Measurements from ENCODE around the gene KLF13. TPM values are rescaled to one million over a fixed set of nuclear protein-coding genes. Genes with fewer than 3 reads are reported as not detected.

The KLF13 gene
- total RNA-seq, 1 donor from 2014 or later = 31.0 TPM

DNA sequence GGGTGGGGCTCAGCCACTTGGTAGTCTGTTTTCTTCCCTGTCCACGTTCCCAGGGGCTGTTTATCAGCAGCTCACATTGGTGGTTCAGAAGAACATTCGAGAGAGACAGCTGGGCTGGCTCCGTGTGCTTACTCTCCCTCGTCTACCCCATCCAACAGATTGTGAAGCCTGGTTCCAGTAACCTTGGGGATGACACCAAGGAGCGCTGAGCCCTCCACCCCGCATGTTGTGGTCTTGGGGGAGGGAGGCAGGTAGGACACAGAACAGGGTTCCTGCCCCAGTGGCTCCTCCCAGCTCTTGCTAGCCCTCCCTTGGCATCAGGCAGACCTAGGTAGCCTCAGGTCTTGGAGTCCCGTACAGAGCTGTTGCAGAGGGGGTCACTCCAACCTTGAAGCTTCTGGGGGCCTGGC is 33.1 kb downstream of the KLF13 start:
- H3K36me3 Mint-ChIP-seq (ENCODE audit: low read depth, unreplicated experiment) = peaks cover 1% of the 10 kb centered on the region
- no peaks in the 10 kb centered on the region for H3K27me3 Mint-ChIP-seq (ENCODE audit: low read depth, unreplicated experiment)
- Histone ChIP-seq H3K4me1 (ENCODE audit: insufficient read depth, low read length) (peaks cover 16% of the 10 kb centered on the region), H3K4me3 (ENCODE audit: insufficient read depth, low read depth, low read length) (no peak overlapping the region), H3K79me2 (ENCODE audit: insufficient read depth, low read length) (peaks cover 95% of the 10 kb centered on the region), H3K9me3 (ENCODE audit: insufficient read depth, low read depth, low read length) (no peaks in the 10 kb centered on the region), H3K36me3 (ENCODE audit: insufficient read depth, low read length) (no peaks in the 10 kb centered on the region), H3K27me3 (ENCODE audit: insufficient read depth, low read length) (no peaks in the 10 kb centered on the region), H3K27ac (ENCODE audit: low read depth, low read length) (no peak overlapping the region), H4K20me1 (ENCODE audit: insufficient read depth, low read length) (peaks cover 90% of the 10 kb centered on the region), H3K4me2 (ENCODE audit: low read length) (no peak overlapping the region), H2AFZ (ENCODE audit: low read depth, low read length) (no peak overlapping the region), H3K9ac (ENCODE audit: low read length) (no peak overlapping the region)
- peaks cover 22% of the 10 kb centered on the region for H3K4me1 Mint-ChIP-seq (ENCODE audit: low read depth, unreplicated experiment)
- FAIRE-seq = no peak
- DNase-seq (ENCODE audit: low read depth) = no peak
- H3K9me3 Mint-ChIP-seq (ENCODE audit: unreplicated experiment) = no peaks in the 10 kb centered on the region
- H3K4me3 Mint-ChIP-seq (ENCODE audit: unreplicated experiment) = no peak overlapping the region
- TF ChIP-seq EZH2 (IDR thresholded peaks at IDR 0.05; ENCODE audit: insufficient read depth, low read length) = no peak
- TF ChIP-seq, protein P1, sequence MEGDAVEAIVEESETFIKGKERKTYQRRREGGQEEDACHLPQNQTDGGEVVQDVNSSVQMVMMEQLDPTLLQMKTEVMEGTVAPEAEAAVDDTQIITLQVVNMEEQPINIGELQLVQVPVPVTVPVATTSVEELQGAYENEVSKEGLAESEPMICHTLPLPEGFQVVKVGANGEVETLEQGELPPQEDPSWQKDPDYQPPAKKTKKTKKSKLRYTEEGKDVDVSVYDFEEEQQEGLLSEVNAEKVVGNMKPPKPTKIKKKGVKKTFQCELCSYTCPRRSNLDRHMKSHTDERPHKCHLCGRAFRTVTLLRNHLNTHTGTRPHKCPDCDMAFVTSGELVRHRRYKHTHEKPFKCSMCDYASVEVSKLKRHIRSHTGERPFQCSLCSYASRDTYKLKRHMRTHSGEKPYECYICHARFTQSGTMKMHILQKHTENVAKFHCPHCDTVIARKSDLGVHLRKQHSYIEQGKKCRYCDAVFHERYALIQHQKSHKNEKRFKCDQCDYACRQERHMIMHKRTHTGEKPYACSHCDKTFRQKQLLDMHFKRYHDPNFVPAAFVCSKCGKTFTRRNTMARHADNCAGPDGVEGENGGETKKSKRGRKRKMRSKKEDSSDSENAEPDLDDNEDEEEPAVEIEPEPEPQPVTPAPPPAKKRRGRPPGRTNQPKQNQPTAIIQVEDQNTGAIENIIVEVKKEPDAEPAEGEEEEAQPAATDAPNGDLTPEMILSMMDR (IDR thresholded peaks at IDR 0.05; ENCODE audit: insufficient read depth, low read depth, low read length) = no peak
- H3K27ac Mint-ChIP-seq (ENCODE audit: unreplicated experiment) = no peak overlapping the region

DNA sequence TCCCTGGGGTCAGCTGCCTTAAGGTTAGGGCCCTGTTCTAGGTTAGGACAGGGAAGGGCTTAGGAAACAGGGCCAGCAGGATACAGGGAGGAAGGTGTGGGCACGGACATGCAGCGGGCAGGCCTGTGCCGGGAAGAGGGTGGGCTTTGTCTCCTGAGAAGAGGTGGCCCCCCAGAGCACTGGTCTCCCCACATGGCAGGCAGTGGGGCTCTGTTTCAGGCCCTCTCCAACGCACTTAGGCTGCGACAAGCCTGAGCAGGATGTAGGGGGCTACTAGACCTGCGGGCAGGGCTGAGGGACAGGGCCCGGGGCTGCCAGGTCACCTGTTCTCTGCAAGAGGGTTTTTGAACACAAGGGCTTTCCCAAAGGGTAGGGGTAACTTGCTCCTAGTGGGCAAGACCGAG is 33.5 kb downstream of the KLF13 start:
- no peaks in the 10 kb centered on the region for H3K9me3 Mint-ChIP-seq (ENCODE audit: unreplicated experiment)
- DNase-seq (ENCODE audit: low read depth) (no peak), FAIRE-seq (no peak)
- peaks cover 16% of the 10 kb centered on the region for H3K4me1 ChIP-seq (ENCODE audit: insufficient read depth, low read length)
- H3K27ac ChIP-seq (ENCODE audit: low read depth, low read length) = no peak overlapping the region
- H4K20me1 ChIP-seq (ENCODE audit: insufficient read depth, low read length) = peaks cover 90% of the 10 kb centered on the region
- peaks cover 1% of the 10 kb centered on the region for H3K36me3 Mint-ChIP-seq (ENCODE audit: low read depth, unreplicated experiment)
- no peak overlapping the region for H3K4me3 Mint-ChIP-seq (ENCODE audit: unreplicated experiment)
- no peak overlapping the region for H3K4me3 ChIP-seq (ENCODE audit: insufficient read depth, low read depth, low read length)
- H3K36me3 ChIP-seq (ENCODE audit: insufficient read depth, low read length) = no peaks in the 10 kb centered on the region
- H3K9me3 ChIP-seq (ENCODE audit: insufficient read depth, low read depth, low read length) = no peaks in the 10 kb centered on the region
- H3K4me1 Mint-ChIP-seq (ENCODE audit: low read depth, unreplicated experiment) = peaks cover 22% of the 10 kb centered on the region
- no peaks in the 10 kb centered on the region for H3K27me3 Mint-ChIP-seq (ENCODE audit: low read depth, unreplicated experiment)
- no peak overlapping the region for H3K9ac ChIP-seq (ENCODE audit: low read length)
- H3K4me2 ChIP-seq (ENCODE audit: low read length) = no peak overlapping the region
- peaks cover 95% of the 10 kb centered on the region for H3K79me2 ChIP-seq (ENCODE audit: insufficient read depth, low read length)
- H3K27ac Mint-ChIP-seq (ENCODE audit: unreplicated experiment) = no peak overlapping the region
- TF ChIP-seq, protein P1 (IDR thresholded peaks at IDR 0.05; ENCODE audit: insufficient read depth, low read depth, low read length) = no peak
- no peak for TF ChIP-seq EZH2 (IDR thresholded peaks at IDR 0.05; ENCODE audit: insufficient read depth, low read length)
- no peaks in the 10 kb centered on the region for H3K27me3 ChIP-seq (ENCODE audit: insufficient read depth, low read length)
- H2AFZ ChIP-seq (ENCODE audit: low read depth, low read length) = no peak overlapping the region

DNA sequence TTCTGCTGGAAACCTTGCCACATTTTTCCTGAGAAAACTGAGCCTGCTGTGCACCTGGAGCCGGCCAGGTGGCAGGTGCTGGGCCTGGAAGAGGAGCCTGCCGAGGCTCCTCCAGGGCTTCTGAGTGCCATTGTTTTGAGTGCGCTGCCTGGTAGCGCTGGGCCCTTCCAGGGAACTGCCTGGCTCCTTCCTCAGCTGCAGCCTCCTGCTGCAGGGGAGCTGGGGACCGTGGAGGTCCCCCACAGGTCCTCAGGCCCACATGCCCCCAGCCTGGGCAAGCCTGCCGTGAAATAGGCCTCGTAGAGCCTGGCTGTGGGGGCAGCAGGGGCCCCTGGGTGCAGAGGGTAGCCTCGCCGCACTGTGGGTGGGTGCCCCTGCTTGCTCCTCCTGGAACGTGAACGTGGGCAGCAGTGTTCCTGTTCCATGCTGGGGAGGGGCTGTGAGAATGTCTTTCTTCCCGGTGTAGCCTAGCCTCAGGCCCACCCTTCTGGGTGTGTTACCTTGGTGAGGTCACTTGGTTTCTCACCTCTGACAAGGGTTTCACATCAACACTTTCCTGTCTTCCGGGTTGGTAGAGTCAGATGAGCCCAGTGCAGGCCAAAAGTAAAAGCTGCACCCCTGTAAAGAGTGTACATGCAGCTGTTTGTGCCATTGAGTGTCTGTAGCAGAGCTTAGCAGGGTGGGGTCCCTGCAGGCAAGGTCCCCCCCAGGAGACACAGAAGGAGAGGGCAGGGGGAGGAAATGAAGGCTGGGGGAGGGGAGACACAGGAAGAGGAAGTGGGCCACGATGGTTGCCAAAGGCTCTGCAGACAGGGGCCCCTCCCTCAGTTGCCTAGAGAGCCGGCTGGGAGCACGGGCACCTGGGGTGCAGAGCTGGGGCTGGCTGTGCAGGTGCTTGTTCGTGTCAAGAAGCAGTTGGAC is 34.5 kb downstream of the KLF13 start:
- no peaks in the 10 kb centered on the region for H3K27me3 ChIP-seq (ENCODE audit: insufficient read depth, low read length)
- no peaks in the 10 kb centered on the region for H3K9me3 Mint-ChIP-seq (ENCODE audit: unreplicated experiment)
- no peak overlapping the region for H3K27ac ChIP-seq (ENCODE audit: low read depth, low read length)
- FAIRE-seq (no peak), DNase-seq (ENCODE audit: low read depth) (no peak)
- no peak overlapping the region for H3K4me3 Mint-ChIP-seq (ENCODE audit: unreplicated experiment)
- peaks cover 25% of the 10 kb centered on the region for H3K4me1 Mint-ChIP-seq (ENCODE audit: low read depth, unreplicated experiment)
- no peak overlapping the region for H3K4me3 ChIP-seq (ENCODE audit: insufficient read depth, low read depth, low read length)
- peaks cover 91% of the 10 kb centered on the region for H3K79me2 ChIP-seq (ENCODE audit: insufficient read depth, low read length)
- H3K36me3 Mint-ChIP-seq (ENCODE audit: low read depth, unreplicated experiment) = peaks cover 1% of the 10 kb centered on the region
- H4K20me1 ChIP-seq (ENCODE audit: insufficient read depth, low read length) = peaks cover 90% of the 10 kb centered on the region
- no peak for TF ChIP-seq EZH2 (IDR thresholded peaks at IDR 0.05; ENCODE audit: insufficient read depth, low read length)
- TF ChIP-seq, protein P1 (IDR thresholded peaks at IDR 0.05; ENCODE audit: insufficient read depth, low read depth, low read length) = no peak
- H3K27me3 Mint-ChIP-seq (ENCODE audit: low read depth, unreplicated experiment) = no peaks in the 10 kb centered on the region
- H3K27ac Mint-ChIP-seq (ENCODE audit: unreplicated experiment) = no peak overlapping the region
- H3K4me1 ChIP-seq (ENCODE audit: insufficient read depth, low read length) = peaks cover 18% of the 10 kb centered on the region
- no peak overlapping the region for H3K9ac ChIP-seq (ENCODE audit: low read length)
- H2AFZ ChIP-seq (ENCODE audit: low read depth, low read length) = no peak overlapping the region
- no peaks in the 10 kb centered on the region for H3K9me3 ChIP-seq (ENCODE audit: insufficient read depth, low read depth, low read length)
- no peaks in the 10 kb centered on the region for H3K36me3 ChIP-seq (ENCODE audit: insufficient read depth, low read length)
- H3K4me2 ChIP-seq (ENCODE audit: low read length) = no peak overlapping the region

All from astrocyte (in vitro differentiated cells and primary cell).